GM10248 (cell line): ENCODE results near the gene RREB1.

ENCODE experiments used
- CTCF ChIA-PET: fragments of 300-600 bp; sonication (Branson Sonifier 250); formaldehyde crosslinking; extraction: SDS; loops from one replicate; lab custom pipeline; 2021; ENCODE audit warnings: antibody characterized with exemption; lab: Yijun Ruan, JAX
- POLR2A ChIA-PET: fragments of 350-650 bp; sonication (Branson Sonifier 250); formaldehyde crosslinking; extraction: SDS; loops from one replicate; lab custom pipeline; 2020; ENCODE audit warnings: antibody characterized with exemption; lab: Yijun Ruan, JAX
- DNase-seq: peaks from one replicate; pipeline ENCODE4 v3.0.0; 2012; ENCODE audit errors: extremely low spot score
- CTCF ChIP-seq: IDR thresholded peaks from 2 replicates; pipeline ENCODE4 v1.5.1; 2012; ENCODE audit warnings: mild to moderate bottlenecking, low read depth; ENCODE audit errors: extremely low read depth, missing control alignments, control extremely low read depth

RREB1 gene

DNA sequence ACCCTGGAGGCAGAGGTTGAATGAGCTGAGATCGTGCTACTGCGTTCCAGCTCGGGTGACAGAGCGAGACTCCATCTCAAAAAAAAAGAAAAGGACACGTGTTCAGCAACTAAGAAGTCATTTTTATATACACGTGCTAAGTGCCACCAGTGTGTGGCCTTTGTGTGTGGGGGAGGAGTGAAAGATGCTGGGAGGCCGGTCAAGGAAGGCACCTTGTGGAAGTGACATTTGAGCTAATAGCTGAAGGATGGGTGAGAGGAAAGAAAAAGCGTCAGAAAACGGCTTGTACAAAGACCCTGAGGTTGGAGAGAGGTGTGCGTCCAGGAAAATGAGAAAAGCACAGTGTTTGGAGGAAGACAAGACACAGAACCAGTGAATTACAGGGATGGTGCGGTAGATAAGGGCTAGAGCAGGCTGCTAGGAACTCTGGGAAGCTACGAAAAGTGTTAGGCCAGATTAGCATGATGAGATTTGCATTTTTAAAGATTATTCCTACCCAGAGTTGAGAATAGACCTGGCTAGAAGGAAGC is 11.6 kb downstream of the RREB1 start:
- POLR2A ChIA-PET = no interaction called here
- TF ChIP-seq CTCF = no peak
- CTCF ChIA-PET = interaction anchor here (1.1 to 1.5 kb wide), 3 partner anchors 13 to 61 kb away, joined by 3 to 4 read pairs (median 4); no protein-coding TSS in a partner anchor
- DNase-seq = no peak

DNA sequence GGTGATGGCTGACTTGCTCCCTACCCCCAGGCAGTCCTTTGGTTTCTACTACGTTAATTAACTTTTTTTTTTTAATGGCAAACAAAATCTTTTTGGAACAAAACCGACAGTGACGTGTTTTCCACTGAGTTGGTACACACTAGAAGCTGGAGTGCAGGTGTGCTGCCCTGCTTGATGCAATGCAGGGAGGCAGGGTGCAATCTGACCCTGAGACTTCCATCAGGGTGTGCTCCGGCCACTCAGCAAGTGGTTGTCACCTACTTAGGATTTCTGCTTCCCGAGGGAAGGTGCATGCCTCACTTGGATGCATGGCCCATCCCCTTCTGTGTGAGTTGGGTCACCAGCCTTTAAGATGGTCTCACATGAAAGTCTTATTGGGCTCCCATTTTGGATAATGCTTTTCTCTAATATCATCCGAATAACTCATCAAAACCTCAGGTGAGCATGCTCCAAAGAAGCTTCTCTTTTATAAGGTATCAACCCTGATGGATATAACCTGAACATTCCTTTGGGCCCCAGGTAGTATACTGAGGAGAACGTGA is 14.0 kb downstream of the RREB1 start:
- CTCF ChIA-PET = interaction anchor here (1.0 to 2.2 kb wide), 3 partner anchors 8 to 11 kb away, joined by 3 to 9 read pairs (median 7); no protein-coding TSS in a partner anchor
- no peak for TF ChIP-seq CTCF
- no peak for DNase-seq
- POLR2A ChIA-PET = no interaction called here

GRCh38 chr6:7122684-7123083 is 14.9 kb downstream of the RREB1 start:
- ChIA-PET CTCF (interaction anchor here (0.6 to 2.2 kb wide), 6 partner anchors 9 to 120 kb away, joined by 3 to 9 read pairs (median 4); no protein-coding TSS in a partner anchor), POLR2A (interaction anchor here (1.2 kb wide), 1 partner anchor 10 kb away, joined by 9 read pairs; no protein-coding TSS in a partner anchor)
- no peak for TF ChIP-seq CTCF
- DNase-seq = no peak

GRCh38 chr6:7124114-7124513 is 16.4 kb downstream of the RREB1 start:
- TF ChIP-seq CTCF = no peak
- POLR2A ChIA-PET = interaction anchor here (1.2 kb wide), 1 partner anchor 11 kb away, joined by 9 read pairs; no protein-coding TSS in a partner anchor
- no peak for DNase-seq
- CTCF ChIA-PET = interaction anchor here (1.7 kb wide), 1 partner anchor 11 kb away, joined by 6 read pairs; no protein-coding TSS in a partner anchor

GRCh38 chr6:7124636-7125035 is 16.9 kb downstream of the RREB1 start:
- POLR2A ChIA-PET = no interaction called here
- CTCF ChIA-PET = interaction anchor here (0.6 to 1.7 kb wide), 3 partner anchors 8 to 14 kb away, joined by 3 to 6 read pairs (median 4); no protein-coding TSS in a partner anchor

DNA sequence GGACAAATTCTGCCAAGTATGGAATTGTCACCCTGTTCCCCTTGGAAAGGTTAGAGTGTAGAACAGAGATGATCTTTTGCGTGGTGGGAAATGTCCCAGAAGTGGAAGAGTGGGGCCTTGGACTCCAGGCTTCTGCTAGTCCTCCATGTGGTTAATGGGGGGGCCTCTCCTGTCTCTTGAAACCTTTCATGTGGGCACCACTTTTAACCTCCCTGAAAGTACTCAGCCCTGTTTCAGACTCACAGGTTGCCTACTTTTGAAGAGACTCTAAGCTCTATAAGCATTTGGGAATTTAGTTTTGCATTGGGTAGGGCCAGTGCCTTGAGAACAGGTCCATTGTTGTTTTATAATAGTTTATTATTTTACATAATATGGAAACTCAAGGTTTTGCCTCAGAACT is 17.5 kb downstream of the RREB1 start:
- no peak for TF ChIP-seq CTCF

More at GRCh38 chr6:7124636-7125035, 16.9 kb downstream of the RREB1 start:
- DNase-seq = no peak
- TF ChIP-seq CTCF = no peak

More for the DNA sequence above, 17.5 kb downstream of the RREB1 start:
- CTCF ChIA-PET = interaction anchor here (0.6 to 1.7 kb wide), 3 partner anchors 9 to 14 kb away, joined by 3 to 6 read pairs (median 4); no protein-coding TSS in a partner anchor
- no peak for DNase-seq
- POLR2A ChIA-PET = no interaction called here
